ENCODE results near the gene SYNPO.

SYNPO gene, protein sequence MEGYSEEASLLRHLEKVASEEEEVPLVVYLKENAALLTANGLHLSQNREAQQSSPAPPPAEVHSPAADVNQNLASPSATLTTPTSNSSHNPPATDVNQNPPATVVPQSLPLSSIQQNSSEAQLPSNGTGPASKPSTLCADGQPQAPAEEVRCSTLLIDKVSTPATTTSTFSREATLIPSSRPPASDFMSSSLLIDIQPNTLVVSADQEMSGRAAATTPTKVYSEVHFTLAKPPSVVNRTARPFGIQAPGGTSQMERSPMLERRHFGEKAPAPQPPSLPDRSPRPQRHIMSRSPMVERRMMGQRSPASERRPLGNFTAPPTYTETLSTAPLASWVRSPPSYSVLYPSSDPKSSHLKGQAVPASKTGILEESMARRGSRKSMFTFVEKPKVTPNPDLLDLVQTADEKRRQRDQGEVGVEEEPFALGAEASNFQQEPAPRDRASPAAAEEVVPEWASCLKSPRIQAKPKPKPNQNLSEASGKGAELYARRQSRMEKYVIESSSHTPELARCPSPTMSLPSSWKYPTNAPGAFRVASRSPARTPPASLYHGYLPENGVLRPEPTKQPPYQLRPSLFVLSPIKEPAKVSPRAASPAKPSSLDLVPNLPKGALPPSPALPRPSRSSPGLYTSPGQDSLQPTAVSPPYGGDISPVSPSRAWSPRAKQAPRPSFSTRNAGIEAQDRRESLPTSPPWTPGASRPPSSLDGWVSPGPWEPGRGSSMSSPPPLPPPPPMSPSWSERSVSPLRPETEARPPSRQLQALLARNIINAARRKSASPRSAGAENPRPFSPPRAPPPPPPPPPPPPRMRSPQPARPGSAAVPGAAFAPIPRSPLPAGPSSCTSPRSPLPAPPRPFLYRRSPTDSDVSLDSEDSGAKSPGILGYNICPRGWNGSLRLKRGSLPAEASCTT

DNA sequence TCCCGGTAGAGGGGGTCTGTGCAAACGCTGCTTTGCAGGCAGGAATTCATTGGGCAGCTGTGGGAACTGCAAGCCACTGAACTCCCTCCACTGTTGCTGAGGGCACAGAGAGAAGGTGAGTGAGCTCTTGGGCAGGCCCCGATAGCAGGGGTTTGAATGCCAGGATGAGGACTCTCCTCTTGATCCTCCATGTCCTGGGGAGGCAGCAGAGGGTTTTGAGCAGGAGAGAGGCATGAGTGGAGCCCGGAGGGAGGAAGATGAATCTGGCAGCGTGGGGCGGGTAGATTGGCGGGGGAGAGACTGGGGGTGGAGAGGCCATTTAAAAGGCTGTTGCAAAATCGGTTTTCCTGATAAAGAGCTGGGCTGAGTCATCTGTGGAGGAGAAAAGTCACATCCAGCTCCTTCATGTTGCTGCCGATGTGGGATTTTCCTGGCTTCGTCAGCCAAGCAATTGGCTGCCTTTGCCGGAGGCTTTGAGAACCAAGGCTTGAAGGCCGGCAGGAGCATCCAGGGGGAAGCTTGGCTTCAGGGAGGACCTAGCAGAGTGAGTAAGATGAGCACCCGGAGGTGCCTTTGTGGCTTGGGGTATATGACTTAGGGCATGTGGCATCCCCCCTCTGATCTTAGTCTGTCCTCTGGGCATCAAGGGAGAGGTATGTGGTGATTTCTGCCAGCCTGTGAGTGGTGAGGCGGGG is at the start of gene SYNPO:
SYNPO (plus strand) TSS at position 350 of the 695 bp plus-strand sequence. CDS start 7,616 bp downstream, outside the sequence.
- FAIRE-seq (no peak), DNase-seq (ENCODE audit: insufficient read length, low spot score) (no peak)

DNA sequence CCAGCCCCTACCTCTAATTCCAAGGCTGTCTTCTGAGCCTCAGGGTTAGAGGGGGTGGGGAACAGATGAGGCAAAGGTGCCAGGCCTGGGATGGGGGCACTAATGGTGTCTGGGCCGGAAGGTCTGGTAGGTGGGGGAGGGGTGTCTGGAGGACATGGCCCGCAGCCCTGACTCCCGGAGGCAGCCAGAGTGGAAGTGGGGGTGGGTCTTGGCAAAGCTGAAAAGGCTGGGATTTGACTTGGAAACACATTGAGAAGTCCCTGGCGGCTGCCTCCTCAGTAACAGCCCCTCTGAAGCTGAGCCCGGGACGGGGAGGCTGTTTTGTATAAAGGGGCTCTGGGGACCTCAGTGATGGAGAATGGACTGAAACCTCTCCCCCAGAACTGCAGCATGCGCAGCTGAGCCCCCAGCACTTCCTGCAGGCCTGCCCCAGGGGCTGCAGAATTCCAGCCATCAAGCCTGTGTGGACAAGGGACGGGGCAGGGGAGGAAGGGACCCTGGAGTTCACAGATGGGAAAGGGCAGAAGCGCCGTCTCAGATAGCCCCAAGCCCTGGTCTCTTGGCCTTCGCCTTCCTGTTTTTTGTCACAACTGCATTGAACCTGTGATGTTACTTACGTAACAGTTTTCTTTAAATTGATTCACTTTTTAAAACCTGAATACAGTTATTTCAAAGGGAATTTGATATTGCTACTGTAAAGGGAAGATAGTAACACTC is 49.3 kb upstream of the SYNPO start:
- FAIRE-seq (no peak), DNase-seq (ENCODE audit: insufficient read length, low spot score) (no peak)

DNA sequence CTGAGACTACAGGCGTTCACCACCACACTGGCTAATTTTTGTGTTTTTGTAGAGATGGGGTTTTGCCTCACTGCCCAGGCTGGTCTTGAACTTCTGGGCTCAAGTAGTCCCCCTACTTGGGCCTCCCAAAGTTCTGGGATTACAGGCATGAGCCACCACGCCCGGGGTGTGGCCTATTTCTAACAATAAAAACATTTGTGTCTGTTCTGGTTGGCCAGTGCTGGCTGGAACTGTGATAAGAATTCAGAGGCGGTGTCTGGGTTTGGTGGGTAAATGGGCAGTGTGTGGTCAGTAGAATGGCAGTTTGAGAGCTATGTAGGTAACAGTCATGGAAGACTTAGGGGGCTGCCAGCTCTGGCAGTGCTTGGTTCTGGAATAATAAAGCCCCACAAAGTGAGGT is 46.9 kb upstream of the SYNPO start:
- FAIRE-seq (no peak), DNase-seq (ENCODE audit: insufficient read length, low spot score) (no peak)

DNA sequence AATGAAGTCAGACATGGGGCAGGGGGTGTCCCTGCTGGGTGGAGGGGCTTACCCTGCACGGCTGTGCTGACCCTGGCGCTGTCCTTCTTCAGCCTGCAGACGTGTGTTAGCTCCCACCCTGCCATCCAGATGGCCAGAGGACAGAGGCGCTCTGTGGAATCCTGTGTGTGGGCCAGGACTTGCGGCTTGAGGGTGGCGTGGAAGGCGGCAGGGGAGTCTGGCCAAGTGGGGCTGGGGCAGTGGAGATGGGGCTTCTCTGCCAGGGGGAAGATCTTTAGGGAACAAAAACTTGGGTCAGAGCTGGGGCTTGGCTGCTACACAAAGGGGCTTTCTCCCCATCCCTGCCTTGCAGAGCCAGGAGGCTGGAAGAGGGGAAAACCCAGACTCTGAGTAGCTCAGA is 46.5 kb upstream of the SYNPO start:
- no peak for DNase-seq (ENCODE audit: insufficient read length, low spot score)
- no peak for FAIRE-seq

DNA sequence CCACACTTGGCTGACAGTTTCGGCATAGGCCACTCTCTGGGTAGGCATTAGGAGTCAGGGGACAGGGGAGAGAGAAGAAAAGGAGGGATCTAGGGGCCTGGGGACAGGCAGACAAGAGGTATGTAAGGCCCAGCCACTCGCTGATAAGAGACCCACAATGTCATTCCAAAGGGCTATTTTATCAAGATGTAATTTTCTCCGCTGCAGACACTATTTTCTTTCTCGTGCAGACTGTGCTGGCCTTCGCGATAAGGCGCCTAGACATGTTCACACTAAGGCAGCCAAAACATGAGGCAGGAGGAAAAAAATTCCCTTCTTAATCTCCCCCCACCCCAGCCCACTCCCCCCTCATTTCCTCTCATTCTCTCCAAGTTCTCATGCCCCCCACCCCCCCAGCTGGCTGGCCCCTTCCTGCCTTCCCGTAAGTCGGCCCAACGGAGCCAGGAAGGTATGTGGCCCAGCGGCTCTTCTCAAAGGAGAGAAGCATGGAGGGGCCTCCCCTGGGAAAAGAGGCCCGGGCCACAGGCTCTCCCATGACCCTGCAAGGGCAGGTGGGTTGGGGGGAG is 44.9 kb upstream of the SYNPO start:
- no peak for DNase-seq (ENCODE audit: insufficient read length, low spot score)
- FAIRE-seq = no peak

DNA sequence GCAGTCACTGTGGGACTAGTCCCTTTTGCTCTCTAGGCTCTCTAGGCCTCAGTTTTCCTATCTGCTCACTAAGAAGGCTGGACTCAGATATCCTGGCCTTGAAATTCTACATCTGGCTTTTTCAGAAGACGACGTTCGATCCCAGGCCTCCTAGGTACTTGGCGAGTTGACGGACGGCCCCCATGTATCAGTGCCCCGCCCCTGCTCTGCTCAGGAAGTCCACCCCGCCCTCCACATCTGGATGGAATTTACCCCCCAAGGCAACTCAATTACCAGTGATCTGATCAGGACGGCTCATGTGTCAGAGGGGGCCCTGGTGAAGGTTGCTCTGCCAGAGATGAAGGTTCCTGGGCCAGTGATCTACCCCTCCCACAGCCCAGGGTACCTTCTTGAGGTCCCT is 44.1 kb upstream of the SYNPO start:
- FAIRE-seq (no peak), DNase-seq (ENCODE audit: insufficient read length, low spot score) (no peak)

DNA sequence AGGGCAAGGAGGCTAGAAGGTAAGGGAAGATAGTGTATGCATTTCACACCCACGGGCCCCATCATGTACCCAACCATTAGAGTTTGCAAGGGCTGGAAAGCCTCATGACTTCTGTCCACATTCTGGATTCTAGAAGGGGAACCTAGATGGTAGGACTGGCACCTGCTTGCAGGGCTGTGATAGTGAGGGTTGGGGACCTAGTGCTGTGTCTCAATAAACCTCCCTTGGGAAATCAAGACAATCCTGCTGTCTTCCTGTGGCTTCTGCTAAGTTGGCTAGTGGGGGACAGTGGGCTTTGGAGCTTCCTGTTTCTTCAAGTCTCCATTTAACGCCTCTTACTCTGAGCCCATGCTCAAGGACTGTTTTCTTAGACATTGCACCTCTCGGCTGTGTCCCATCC is 43.6 kb upstream of the SYNPO start:
- DNase-seq (ENCODE audit: insufficient read length, low spot score) = no peak

DNA sequence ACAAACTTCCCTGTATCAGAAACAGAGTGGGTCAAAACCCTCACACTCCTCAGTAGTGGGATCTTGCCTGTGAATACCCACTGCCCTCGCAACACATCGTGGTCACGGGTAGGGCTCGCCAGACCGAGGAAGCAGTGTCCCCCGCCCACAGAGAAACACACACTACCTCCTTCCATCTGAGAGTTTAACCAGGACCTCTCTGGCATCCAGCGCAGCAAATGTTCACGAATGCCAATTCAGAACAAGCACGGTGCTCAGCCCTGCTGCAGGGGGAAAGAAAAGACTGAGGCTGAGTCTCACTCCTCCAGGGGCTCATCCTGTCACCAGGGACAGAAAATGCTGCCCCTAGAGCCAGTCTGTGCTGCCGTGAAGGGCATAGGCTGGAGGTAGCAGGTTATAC is 42.5 kb upstream of the SYNPO start:
- FAIRE-seq (no peak), DNase-seq (ENCODE audit: insufficient read length, low spot score) (no peak)

More for the DNA sequence above, 43.6 kb upstream of the SYNPO start:
- no peak for FAIRE-seq

DNA sequence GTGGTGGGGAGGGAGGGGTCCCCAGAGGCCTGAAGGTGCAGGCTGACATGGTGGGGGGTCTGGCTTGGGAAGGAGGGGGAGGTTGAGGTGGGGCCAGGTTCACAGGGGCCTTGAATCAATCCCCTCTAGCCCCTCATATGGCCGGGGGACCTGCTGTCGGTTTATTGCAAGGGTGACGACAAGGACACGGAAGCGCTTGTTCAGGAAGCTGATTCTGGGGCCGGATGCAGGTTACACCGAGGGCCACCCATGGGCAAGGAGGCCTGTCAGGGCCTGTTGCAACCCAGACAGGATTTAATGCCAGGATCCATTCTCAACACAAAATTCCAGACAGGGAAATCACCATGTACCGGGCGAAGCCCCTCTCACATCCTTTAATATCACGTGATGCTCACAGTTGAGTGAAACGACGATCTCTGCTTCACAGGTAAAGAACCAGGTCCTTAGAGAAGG is 41.6 kb upstream of the SYNPO start:
- DNase-seq (ENCODE audit: insufficient read length, low spot score) (no peak), FAIRE-seq (no peak)

DNA sequence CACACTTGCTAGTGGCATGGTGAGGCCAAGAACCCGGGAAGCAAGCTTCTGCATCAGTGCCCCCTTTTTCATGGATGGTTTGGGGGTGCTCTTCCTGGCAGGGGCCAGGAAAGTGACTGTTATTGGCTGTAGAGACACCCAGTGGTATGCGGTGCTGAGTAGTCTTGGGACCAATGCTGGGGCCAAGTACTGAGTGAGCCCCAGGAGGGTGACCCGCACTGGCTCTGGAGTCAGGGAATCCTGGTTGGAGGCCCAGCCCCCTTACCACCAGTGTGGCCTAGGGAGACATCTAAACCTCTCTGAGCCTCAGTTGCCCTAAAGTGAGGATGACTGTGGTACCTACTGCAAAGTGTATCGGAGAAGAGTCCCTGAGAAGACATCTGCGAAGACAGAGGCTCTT is 41.2 kb upstream of the SYNPO start:
- no peak for FAIRE-seq

DNA sequence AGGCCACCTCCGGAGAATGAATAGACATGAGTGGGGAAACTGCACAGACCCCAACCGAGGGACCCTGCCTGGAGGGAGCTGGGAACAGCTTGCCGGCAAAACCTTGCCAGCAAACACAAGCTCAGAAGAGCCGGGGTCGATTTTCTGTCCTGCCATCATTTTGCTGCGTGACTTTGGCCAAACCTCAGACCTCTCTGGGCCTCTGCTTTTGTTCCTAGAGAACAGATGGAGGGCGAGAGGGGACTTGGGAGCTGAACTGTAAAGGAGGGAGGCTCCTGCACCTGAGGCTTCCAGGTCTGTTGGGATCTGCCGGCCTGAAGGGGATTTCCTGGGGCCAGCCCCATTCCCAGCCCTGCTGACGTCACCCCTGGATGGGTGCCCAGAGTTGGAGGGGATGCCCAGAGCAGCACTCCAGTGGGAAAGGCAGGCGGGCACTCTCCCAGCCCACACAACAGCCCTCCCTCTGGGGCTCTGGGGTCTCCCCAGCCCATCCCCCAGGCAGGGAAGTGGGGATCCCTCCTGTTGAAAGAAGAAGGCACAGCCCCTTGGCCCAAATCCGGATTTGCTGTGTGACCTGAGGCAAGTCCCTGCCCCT is 40.4 kb upstream of the SYNPO start:
- no peak for FAIRE-seq
- no peak for DNase-seq (ENCODE audit: insufficient read length, low spot score)

More for the DNA sequence above, 41.2 kb upstream of the SYNPO start:
- no peak for DNase-seq (ENCODE audit: insufficient read length, low spot score)

DNA sequence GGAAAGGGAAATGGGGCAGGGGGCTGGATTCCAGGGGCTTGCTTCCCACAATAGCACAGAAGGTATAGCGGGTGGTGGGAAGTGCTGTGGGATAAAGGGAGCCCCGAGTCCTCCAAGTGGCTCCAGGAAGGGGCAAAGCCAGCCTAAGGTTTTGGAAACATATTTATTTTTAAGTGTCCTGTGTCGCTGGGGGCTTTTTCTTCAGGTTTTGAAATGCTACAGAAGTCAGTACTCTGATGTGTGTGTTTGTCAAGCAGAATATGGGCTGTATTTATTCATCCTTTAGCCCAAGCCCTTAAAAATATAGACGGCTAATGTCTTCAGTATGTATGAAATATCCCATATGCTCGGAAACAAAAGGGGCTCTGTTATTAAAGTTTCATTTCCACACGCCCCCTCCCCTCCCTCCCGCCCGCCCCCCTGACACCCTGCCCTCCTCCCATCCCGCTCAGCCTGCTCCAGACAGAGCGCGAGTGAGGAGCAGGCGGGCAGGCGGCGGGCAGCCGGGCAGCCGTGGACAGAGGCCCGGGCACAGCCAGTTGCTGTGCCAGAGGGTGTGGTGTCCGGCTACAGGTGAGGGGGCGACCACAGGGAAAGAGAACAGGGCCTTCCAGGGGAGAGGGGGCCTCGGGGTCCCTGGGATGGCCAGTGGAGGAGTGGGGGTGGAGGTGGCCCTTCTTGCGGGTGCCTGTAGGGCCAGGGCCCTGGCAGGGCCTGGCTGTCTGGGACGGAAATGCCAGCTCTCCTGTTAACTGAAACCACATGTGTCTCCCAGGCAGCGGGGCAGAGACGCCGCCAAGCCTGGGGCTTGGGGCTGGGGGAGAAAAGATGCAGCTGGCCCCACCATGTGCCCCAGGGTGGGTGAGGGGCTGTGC is 39.6 kb upstream of the SYNPO start:
- no peak for FAIRE-seq

DNA sequence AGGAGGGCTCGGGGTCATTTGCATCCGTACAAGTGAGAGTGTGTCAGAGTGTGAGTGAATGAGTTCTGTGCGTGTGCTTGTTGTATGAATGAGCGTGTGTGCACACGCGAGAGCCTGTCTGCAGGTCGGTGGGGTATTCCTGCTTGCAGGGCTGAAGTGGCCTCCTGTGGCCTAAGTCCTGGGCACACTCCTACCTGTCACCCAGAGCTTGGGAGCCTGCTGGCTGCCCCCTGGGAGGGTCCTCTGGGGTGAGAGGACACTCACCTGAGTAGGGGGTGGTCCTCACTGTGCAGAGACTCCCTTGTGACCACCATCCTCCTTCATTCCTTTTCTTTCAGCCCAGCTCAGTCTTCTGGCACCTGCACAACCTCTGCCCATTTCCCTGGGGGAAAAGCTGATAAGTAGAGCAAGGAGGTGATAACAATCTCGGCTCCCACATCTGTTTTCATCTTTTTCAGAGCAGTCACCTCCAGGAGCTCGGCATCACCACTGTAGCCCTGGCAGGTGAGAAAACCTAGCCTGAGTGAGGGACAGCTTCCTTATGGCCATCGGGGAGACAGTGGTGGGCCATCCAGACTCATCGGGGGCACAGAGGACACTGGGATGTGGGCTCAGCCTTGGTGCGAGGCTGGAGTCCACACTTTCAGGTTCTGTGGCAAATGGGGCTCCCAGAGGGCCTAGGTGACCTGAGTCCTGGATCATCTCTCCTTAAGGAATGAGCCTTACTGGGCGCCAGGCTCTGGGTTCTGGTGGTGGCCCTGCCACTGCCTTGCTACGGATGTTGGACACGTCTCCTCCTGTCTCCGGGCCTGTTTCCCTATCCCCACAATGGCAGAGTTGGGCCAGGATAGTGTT is 38.7 kb upstream of the SYNPO start:
- FAIRE-seq = no peak
- DNase-seq (ENCODE audit: insufficient read length, low spot score) = no peak

More for the DNA sequence above, 39.6 kb upstream of the SYNPO start:
- no peak for DNase-seq (ENCODE audit: insufficient read length, low spot score)

DNA sequence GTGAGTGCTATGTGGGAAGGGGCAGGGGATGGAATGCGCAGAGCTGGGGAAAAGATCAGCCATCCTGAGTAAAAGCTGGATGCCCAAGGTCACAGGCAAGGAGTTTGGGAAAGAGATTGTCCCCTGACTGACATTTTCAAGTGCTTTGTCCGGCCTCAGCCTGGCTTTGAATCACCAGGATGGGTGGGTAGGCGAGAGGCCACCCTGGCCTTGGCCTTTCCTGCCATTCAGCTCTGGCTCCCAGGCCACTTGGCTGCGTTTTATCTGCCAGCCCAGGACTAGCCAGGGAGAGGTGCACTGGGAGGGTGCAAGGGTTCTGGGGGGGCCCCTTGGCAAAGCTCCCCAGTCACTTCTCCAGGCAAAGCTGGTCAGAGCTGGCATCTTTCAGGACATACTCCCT is 37.4 kb upstream of the SYNPO start:
- no peak for DNase-seq (ENCODE audit: insufficient read length, low spot score)
- no peak for FAIRE-seq

DNA sequence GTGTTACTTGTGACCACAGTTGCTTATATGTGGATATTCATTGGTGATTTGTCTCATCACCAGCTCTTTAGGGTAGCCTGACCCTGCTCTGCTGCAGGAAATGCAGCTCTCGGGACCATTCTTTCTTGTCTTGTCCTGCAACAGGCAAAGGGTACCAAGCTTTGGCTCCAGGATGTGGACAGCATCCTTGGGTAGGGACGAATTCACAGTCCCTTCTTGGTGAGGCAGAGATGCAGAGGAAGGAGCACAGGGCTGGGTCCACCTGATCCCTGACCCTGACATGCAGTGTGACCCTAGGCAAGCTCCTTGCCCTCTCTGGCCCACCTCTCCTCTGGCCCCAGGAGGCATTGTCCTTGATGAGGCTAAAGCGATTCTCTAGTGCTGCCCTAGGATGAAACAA is 37.0 kb upstream of the SYNPO start:
- DNase-seq (ENCODE audit: insufficient read length, low spot score) = no peak
- no peak for FAIRE-seq

DNA sequence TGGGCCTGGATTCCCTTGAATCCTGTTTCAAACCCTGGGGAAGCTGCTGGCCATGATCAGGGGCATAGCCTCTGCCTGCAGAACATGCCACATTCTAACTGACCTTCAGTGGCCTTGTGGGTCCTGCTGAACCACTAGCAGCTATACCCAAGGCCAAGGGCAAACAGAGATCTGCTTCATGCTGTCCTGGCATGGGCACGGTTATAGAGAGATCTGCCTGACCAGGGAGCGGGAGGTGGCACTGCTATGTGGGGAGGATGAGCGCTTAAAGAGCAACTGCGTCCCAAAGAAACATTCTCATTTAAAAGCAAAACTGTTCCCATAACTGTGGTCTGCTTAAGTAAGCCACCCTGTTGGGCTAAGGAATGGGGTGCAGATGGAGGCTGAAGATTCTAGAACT is 36.5 kb upstream of the SYNPO start:
- DNase-seq (ENCODE audit: insufficient read length, low spot score) (no peak), FAIRE-seq (no peak)

DNA sequence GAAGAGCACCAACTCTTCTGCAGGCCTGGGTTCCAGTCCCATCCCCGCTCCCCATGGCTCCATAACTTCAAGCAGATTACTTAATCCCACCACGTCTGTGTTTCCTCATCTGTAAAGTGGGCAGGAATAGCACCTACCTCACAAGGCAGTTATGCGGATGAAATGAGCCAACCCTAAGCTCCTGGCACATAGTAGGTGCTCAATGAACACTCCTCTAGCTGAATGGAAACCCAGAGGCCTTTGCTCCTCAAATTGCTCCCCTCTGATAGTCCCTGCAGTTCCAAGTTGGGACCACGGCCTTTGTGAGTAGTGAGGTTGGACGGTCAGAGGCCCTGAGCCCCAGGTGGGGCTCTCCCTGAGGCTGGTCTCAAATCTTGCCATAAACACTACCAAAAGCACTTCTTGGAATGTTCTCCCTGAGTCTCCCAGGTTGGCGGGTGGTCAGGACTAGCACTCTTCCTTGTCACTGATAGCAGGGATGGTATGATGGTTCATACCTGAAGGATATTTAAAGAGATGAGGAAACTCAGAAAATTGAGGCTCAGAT is 35.5 kb upstream of the SYNPO start:
- FAIRE-seq = no peak
- no peak for DNase-seq (ENCODE audit: insufficient read length, low spot score)

DNA sequence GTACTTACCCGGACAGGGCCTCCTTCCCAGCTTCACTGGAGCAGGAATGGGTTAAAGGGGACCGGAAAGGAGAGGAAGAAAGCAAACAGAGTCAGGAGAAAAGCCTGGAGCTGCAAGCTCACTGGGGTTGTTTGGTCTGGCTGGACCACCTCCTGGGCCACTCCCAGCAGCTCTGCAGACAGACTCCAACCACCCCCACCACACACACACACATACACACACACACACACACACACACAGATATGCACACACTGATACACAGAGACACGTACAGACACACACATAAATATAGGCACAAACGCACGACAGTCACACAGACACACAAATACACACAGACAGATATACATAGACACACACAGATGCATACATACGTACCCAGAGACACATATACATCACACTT is 34.9 kb upstream of the SYNPO start:
- FAIRE-seq (no peak), DNase-seq (ENCODE audit: insufficient read length, low spot score) (no peak)
